Adrenal gland (tissue), 5 donors: Measurements from ENCODE around the gene LIPM.

Experiments used
- CTCF ChIP-seq, 6 experiments: fragments of 450-650 bp in 4 of 6; fragments of 200-600 bp in 2 of 6; sonication (generic) in 1 of 6; IDR thresholded peaks; 1 replicate in 5 of 6; 2 replicates in 1 of 6; pipeline versions ENCODE4 v1.5.1 to v1.8.0; 2016 to 2021; ENCODE audit warnings: antibody characterized with exemption in 6 of 6, mild to moderate bottlenecking in 2 of 6, moderate library complexity in 1 of 6
- POLR2A ChIP-seq, 2 donors: fragments of 450-650 bp; IDR thresholded peaks; one replicate each; pipeline ENCODE4 v1.6.1; 2017; ENCODE audit warnings: antibody characterized with exemption in 2 of 2, mild to moderate bottlenecking in 2 of 2, moderate library complexity in 1 of 2
- donor health status: DM: no; HTN: no; CAD: no.

GRCh38 chr10:88810196-88810961 lies 7.8 kb downstream of the LIPM start:
- TF ChIP-seq POLR2A (IDR thresholded peaks at IDR 0.05) = no peak
- TF ChIP-seq CTCF (IDR thresholded peaks at IDR 0.05) = peak; percentile 51 to 73 (median 64)
